Measurements from ENCODE around the gene SMO.

DNA sequence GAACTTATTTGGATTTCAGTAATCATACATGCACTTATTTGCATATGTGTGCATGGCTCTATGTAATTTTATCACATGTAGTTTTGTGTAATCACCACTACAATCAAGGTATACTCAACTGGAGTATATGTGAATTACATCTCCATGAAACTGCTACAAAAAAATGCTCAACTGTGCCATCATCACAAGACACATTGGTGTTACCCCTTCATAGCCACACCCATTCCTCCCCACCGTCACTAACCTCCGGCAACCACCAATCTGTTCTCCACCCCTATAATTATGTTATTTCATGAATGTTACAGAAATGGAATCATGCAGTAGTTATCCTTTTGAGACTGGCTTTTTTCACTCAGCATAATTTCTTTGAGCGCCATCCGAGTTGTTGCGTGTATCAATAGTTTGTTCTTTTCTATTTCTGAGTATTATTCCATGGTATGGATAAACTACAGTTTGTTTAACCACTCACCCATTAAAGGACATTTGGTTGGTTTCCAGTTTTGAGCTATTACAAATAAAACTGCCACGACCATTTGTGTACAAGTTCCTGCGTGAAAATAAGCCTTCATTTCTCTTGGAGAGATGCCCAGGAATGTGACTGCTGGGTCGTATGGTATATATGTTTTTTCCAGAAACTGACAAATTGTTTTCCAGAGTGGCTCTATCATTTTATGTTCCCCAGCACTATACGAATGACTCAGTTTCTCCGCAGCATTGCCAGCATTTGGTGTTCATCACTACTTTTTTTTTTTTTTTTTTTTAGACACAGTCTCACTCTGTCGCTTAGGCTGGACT lies 11.3 kb upstream of the SMO start:
- TF ChIP-seq, protein P1, sequence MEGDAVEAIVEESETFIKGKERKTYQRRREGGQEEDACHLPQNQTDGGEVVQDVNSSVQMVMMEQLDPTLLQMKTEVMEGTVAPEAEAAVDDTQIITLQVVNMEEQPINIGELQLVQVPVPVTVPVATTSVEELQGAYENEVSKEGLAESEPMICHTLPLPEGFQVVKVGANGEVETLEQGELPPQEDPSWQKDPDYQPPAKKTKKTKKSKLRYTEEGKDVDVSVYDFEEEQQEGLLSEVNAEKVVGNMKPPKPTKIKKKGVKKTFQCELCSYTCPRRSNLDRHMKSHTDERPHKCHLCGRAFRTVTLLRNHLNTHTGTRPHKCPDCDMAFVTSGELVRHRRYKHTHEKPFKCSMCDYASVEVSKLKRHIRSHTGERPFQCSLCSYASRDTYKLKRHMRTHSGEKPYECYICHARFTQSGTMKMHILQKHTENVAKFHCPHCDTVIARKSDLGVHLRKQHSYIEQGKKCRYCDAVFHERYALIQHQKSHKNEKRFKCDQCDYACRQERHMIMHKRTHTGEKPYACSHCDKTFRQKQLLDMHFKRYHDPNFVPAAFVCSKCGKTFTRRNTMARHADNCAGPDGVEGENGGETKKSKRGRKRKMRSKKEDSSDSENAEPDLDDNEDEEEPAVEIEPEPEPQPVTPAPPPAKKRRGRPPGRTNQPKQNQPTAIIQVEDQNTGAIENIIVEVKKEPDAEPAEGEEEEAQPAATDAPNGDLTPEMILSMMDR (IDR thresholded peaks at IDR 0.05), result no peak
- no peak for TF ChIP-seq POLR2A (IDR thresholded peaks at IDR 0.05)
- TF ChIP-seq POLR2AphosphoS5 (IDR thresholded peaks at IDR 0.05), result no peak
- TF ChIP-seq EP300 (IDR thresholded peaks at IDR 0.05; ENCODE audit: low read depth), result no peak
